HepG2 (cell line): ENCODE data around the gene ZNF485.

Experiments used
- ATAD3A ChIP-seq: sonication (generic); formaldehyde crosslinking; IDR thresholded peaks from 2 replicates; pipeline ENCODE4 v1.4.0; 2020; ENCODE audit warnings: missing genetic modification reagents
- CTCF ChIP-seq: sonication (generic); formaldehyde crosslinking; IDR thresholded peaks from 2 replicates; pipeline ENCODE4 v1.5.0; 2020; ENCODE audit warnings: mild to moderate bottlenecking, missing genetic modification reagents, moderate library complexity
- EZH2 ChIP-seq: conservative IDR thresholded peaks from 2 replicates; pipeline ENCODE4 v1.6.1; 2012; ENCODE audit warnings: mild to moderate bottlenecking, low read depth, low read length, moderate library complexity
- FOSL1 ChIP-seq: sonication (generic); formaldehyde crosslinking; IDR thresholded peaks from 2 replicates; pipeline ENCODE4 v1.9.0; 2021; ENCODE audit warnings: missing genetic modification reagents, borderline replicate concordance
- GLI4 ChIP-seq: sonication (generic); formaldehyde crosslinking; IDR thresholded peaks from 2 replicates; pipeline ENCODE4 v1.5.1; 2020; ENCODE audit warnings: missing genetic modification reagents, mild to moderate bottlenecking, moderate library complexity, borderline replicate concordance
- IKZF1 ChIP-seq: fragments of 450-650 bp; IDR thresholded peaks from 2 replicates; pipeline ENCODE4 v1.7.1; 2016
- KLF9 ChIP-seq: IDR thresholded peaks from 2 replicates; pipeline ENCODE4 v1.6.1; 2016; ENCODE audit warnings: low read depth
- POLR2AphosphoS5 ChIP-seq: IDR thresholded peaks from 2 replicates; pipeline ENCODE4 v1.6.1; 2012; ENCODE audit warnings: low read depth, low read length
- SKIL ChIP-seq: sonication (generic); formaldehyde crosslinking; IDR thresholded peaks from 2 replicates; pipeline ENCODE4 v1.8.0; 2022; ENCODE audit warnings: missing genetic modification reagents, mild to moderate bottlenecking, moderate library complexity, borderline replicate concordance
- SP1 ChIP-seq, 2 experiments: fragments of 450-650 bp in 1 of 2; sonication (generic) in 1 of 2; formaldehyde crosslinking in 1 of 2; IDR thresholded peaks; 2 replicates each; pipeline versions ENCODE4 v1.4.0 to v1.6.1; 2016 to 2020; ENCODE audit warnings: missing genetic modification reagents in 1 of 2
- ZNF383 ChIP-seq: sonication (generic); formaldehyde crosslinking; IDR thresholded peaks from 2 replicates; pipeline ENCODE4 v1.4.0; 2020; ENCODE audit warnings: missing genetic modification reagents, mild to moderate bottlenecking, borderline replicate concordance
- TF ChIP-seq, protein P1 (sequence below): sonication (generic); formaldehyde crosslinking; IDR thresholded peaks from 2 replicates; pipeline ENCODE4 v1.8.0; 2022; ENCODE audit warnings: mild to moderate bottlenecking, missing genetic modification reagents, moderate library complexity
- TF ChIP-seq, protein P2 (sequence below): sonication (generic); formaldehyde crosslinking; IDR thresholded peaks from 2 replicates; pipeline ENCODE4 v1.4.0; 2020; ENCODE audit warnings: missing genetic modification reagents
- TF ChIP-seq, protein P3 (sequence below): sonication (generic); formaldehyde crosslinking; IDR thresholded peaks from 2 replicates; pipeline ENCODE4 v1.5.0; 2020; ENCODE audit warnings: missing genetic modification reagents

GRCh38 chr10:43619368-43619767 is 13.1 kb downstream of the ZNF485 start:
- TF ChIP-seq GLI4 (no peak), EZH2 (no peak), CTCF (no peak), IKZF1 (no peak), SP1 (IDR thresholded peaks at IDR 0.05) (no peak), SP1 (CRISPR knock-in tag; IDR thresholded peaks at IDR 0.05) (no peak), POLR2AphosphoS5 (no peak), ZNF383 (CRISPR knock-in tag) (no peak), ATAD3A (CRISPR knock-in tag) (no peak), KLF9 (CRISPR knock-in tag) (no peak), SKIL (CRISPR knock-in tag) (no peak), FOSL1 (no peak)
- TF ChIP-seq, protein P1, sequence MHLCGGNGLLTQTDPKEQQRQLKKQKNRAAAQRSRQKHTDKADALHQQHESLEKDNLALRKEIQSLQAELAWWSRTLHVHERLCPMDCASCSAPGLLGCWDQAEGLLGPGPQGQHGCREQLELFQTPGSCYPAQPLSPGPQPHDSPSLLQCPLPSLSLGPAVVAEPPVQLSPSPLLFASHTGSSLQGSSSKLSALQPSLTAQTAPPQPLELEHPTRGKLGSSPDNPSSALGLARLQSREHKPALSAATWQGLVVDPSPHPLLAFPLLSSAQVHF, result no peak
- TF ChIP-seq, protein P2, sequence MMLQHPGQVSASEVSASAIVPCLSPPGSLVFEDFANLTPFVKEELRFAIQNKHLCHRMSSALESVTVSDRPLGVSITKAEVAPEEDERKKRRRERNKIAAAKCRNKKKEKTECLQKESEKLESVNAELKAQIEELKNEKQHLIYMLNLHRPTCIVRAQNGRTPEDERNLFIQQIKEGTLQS, result no peak
- TF ChIP-seq, protein P3, sequence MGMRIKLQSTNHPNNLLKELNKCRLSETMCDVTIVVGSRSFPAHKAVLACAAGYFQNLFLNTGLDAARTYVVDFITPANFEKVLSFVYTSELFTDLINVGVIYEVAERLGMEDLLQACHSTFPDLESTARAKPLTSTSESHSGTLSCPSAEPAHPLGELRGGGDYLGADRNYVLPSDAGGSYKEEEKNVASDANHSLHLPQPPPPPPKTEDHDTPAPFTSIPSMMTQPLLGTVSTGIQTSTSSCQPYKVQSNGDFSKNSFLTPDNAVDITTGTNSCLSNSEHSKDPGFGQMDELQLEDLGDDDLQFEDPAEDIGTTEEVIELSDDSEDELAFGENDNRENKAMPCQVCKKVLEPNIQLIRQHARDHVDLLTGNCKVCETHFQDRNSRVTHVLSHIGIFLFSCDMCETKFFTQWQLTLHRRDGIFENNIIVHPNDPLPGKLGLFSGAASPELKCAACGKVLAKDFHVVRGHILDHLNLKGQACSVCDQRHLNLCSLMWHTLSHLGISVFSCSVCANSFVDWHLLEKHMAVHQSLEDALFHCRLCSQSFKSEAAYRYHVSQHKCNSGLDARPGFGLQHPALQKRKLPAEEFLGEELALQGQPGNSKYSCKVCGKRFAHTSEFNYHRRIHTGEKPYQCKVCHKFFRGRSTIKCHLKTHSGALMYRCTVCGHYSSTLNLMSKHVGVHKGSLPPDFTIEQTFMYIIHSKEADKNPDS (CRISPR knock-in tag), result no peak
